NAMALWA (cell line): Measurements from ENCODE around the gene CYB5D1.
"Not testable (repeated sequence)": the region's sequence is repeated elsewhere in the genome, so short reads cannot be mapped to it uniquely, and the experiment has no call there.

Experiments
- DNase-seq: peaks from one replicate; pipeline ENCODE4 v3.0.0-alpha.2; 2015; ENCODE audit warnings: low spot score

CYB5D1 gene

DNA sequence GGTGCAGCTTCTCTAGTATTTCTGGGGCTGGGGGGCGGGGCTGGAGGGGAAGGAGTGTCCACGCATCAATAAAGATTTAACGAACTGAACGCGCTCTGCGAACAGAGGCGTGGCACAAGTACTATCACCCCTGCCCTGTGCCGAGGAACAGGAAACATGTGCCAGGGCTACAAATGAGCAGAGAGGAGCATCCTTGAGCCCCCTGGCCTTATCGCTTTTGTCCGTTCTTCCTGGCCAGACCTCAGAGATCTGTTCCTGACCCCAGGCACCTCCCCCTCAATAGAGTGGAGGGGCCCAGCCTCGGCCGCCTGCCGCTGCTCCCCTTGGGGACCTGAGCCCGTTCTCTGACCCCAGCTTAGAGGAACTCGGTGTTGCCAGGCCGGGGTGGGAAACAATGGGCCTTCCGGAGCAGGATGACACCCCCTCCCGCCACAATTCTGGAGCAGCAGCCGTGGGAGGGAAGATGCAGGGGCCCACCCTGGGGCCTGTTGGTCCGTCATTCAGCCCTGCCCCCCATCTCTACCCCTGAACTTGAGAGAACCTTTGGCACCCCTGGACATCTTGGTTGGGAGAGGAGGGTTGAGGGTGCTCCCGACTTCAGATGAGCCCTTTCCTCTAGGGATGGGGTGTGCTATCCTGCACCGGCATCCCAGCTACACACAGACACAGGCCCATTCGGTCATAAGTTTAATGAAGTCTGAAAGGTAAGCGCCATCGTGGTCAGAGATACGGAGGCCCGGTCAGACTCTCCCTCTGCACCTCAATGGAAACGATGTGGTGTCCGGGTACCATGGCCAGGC, 1.6 kb upstream of the CYB5D1 start:
- DNase-seq = peak; percentile 61

DNA sequence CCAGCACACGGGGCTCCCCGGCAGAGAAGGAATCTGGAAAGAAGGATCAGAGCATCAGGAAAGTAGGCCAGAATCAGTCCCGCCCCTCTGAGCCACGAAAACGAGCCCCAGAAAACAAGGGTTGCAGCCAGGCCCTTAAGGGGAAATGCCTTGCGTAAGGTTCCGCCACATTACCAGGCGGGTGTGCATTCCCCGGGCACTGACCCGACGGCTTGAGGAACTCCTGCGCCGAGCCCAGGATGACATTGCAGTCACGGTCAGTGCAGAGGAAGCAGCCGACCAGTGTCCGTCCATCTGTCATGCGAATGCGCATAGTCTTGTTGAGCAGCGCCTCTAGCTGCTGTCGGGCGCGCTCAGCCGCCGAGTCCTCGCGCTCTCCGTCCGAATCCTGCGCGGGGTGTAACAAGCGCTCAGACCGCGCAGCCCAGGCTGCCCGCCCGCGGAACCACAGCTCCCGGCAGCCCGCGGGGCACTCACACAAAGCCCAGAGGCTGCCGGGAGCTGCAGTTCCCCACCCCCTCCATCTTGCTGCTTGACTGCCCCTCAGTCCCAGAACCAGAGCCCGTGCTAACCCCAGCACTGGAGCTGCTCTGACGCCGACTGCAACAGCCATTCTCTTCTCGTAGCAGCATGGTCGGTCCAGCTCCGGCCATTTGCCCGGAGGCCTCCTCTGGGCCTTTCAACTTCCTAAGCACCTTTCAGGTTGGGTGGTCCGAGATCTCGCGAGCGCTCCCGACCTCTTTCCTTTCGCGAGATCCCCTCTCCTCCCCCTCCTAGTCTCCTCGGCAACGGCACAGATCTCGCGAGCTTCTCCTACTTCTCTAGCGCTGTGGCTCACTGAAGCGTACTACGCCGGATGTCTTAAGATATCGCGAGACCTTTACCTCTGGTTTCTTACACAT, 741 bp upstream of the CYB5D1 start, which contains the start of gene NAA38:
NAA38 (minus strand) TSS at position 749 of the 902 bp plus-strand sequence; CDS start at position 653, 96 bp downstream.
- DNase-seq = peak; percentile 96

DNA sequence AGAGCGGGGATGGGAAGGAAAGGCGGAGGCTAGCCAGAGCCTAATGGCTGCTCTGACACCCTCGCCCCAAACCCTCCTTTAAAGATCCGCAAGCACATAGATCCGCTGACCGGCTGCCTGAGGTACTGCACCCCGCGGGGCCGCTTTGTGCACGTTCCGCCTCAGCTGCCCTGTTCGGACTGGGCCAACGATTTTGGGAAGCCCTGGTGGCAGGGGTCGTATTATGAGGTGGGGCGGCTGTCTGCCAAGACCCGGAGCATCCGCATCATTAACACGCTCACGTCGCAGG, 663 bp downstream of the CYB5D1 start:
- no peak for DNase-seq

DNA sequence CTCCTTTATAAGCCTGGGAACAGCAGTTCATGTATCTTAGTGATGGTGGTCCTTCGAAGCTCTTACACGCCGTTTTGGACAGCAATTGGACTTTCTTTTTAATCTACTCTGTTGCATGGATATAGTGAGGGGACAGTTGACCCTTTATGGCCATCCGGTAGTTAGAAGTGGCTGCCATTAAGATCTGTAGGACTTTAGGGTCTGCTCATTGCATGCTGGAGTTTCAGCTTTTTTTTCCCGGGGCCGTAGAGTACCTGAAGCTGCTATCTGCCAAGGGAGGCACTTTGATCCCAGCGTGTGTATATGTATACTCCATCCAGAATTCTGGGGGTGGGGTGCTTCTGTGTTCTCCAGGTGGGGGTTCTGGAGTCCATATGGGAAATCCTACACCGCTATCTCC, 1.2 kb downstream of the CYB5D1 start:
- DNase-seq = no peak

DNA sequence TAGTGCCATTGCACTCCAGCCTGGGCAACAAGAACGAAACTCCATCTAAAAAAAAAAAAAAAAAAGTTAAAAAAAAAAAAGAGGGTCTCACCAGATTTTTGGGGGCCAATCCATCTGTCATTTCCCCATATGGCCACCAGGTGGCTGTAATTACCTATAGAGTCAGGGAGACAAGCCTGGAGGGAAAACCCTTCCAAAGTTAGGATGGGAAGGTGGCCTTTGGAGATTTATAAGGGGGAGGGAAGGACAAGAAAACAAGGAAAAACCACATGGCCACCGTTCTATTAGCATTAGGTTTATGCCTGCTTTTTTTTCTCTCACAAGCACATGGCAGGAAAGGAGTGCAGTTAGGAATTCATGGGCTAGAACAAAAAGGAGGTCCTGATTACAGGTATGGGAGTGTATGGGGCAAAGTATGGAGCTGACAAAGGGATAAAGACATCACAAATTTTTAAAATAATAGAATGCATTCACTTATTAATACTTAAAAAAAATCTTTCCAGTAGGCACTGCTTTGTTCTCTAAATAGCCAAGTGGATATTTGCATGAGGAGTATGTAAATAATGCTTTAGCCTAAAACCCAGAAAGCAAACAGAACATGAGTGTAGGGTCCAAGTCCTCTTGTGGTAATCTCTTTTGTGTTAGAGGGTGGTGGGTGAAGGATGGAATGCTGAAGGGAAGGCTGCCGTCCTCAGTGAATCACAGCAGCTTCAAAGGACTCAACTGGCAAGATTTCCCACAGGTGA, 5.1 kb downstream of the CYB5D1 start:
- DNase-seq = peak; percentile 51

DNA sequence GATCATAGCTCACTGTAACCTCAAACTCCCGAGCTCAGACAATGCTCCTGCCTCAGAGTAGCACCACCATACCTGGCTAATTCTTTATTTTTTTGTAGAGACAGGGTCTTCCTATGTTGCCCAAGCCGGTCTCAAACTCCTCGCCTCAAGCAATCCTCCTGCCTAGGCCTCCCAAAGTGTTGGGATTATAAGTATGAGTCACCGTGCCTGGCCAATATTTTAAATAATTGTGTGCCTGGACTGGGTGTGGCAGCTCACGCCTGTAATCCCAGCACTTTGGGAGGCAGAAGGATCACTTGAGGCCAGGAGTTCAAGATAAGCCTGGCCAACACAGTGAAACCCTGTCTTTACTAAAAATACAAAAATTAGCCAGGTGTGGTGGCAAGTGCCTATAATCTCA, 6.6 kb downstream of the CYB5D1 start:
- not testable (repeated sequence) for DNase-seq

DNA sequence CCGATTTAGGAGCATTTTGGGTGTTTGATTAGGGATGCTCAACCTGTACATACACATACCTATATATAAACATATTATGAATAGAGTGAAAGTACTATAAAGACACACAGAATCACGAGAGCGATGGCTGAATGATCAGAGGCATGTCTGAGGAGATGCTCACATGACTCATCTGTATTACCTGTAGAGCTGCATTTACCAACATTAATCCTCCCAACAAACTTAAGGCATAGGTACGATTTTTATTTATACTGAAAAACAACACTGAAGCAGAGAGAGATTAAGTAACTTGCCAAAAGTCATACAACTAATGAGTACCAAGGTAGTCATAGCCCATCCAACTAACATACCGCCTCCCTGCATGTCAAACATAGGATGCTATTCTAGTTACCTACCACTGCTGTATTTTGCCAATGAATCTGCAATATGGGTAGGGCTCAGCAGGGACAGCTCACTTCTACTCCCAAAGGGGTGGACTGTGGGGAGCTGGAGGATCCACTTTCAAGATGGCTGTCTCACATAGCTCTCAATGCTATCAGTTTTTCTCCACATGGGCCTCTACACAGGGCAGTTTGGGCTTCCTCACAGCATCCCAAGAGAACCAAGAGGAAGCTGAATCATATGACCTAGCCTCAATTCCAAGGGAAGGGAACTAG, 7.3 kb downstream of the CYB5D1 start:
- DNase-seq = no peak

DNA sequence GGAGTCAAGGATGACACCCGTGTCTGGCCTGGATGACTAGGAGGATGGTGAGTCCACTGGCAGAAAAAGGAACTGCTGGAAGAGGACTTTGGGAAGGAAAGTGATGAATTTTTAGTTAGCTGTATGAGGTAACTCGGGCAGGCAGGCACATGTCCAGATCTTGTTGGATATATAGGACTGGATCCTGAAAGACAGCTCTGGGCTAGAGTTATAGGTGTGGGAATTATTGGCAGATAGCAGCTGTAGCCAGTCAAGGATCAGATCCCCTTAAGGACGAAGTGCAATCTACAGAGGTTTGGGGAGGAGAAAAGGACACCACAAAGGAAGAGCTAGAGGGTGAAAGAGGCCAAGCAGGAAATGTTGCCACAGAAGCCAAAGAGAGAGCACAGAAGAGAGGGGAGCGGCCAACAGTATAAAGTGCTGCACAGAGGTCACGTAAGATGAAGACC, 10.1 kb downstream of the CYB5D1 start:
- DNase-seq = no peak

DNA sequence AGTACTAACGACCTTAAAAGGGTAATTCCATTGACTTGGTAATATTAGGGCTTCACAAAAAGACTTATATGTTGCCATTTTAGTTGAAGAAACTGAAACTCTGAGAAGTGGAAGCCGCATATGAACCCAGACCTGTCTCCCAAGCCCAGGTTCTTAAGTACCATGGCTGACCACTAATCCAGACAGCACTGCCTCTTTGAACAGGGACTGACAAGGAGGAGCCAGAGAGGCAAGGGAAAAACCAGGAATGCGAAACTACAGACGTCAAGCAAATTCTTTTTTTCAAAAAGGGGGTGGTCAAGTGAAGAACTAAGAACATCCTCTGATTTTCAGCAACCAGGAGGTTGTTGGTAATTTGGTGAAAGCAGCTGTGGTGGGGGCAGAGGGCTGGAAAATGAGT, 15.2 kb downstream of the CYB5D1 start:
- no peak for DNase-seq

DNA sequence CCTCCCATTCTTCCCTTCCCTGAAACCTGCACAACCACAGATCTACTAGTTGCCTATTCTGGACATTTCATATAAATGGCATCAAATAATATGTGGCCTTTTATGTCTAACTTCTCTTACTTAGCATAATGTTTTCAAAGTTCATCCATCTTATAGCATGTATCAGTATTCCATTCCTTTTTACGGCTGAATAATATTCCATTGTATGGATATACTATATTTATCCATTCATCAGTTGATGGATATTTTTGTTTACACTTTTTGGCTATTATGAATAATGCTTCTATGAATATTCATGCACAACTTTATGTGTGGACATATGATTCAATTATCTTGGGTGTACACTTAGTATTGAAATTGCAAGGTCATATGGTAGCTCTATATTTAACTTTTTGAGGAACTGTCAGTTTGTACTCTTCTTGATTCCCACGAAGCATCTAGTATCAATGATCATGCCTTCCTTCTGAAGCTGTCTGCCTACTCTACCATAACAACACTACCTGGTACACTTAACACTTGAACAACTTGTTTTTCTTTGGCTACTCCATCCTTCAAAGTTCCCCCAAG, 18.1 kb downstream of the CYB5D1 start:
- no peak for DNase-seq

DNA sequence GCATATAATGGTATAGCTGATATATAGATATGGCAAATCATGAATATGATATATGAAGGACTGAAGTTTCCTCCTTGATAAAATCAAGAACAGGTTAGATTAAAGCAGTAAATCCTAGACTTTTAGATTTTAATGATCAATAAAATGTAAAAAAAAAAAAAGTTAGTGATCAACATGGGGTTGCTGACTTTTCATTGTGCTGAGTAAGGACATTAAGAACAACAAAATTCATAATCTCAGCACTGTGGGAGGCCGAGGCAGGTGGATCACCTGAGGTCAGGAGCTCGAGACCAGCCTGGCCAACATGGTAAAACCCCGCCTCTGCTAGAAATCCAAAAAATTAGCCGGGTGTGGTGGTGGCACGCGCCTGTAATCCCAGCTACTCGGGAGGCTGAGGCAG, 20.4 kb downstream of the CYB5D1 start:
- DNase-seq = no peak

DNA sequence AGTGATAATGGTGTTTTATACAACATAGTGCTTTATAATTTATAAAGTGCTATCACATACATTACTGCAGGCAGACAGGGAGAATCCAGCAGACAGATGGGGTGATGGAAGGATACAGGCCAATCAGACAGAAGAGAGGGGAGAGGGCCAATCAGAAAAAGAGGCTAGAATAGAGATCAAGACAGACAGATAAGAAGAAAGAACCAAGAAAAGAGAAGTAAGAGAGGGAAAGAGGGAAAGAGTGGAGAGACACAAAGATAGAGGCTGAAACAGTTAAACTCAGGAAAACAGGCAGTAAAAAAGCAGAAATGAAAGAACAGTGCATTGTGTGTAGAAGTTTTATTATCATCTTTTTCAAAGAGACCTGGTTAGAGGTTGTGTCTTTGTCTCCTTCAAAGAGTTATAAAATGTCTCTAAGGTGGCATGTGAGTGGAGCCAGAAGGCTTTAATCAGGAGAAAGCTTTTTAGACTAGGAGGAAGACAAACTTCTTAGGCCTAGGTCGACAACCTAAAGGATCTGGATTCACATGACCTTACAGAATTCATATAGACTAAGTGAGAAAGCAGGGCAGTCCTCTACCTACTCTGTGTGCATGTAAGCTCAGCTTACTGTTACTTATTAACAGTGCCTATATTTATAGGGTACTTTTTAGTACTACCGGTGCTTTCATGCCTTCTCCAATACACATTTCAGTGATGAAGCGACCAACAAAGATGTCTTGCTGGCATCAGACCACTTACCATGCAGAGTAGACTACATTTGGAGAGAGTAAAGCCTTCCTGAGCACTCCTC, 22.5 kb downstream of the CYB5D1 start:
- DNase-seq = no peak

DNA sequence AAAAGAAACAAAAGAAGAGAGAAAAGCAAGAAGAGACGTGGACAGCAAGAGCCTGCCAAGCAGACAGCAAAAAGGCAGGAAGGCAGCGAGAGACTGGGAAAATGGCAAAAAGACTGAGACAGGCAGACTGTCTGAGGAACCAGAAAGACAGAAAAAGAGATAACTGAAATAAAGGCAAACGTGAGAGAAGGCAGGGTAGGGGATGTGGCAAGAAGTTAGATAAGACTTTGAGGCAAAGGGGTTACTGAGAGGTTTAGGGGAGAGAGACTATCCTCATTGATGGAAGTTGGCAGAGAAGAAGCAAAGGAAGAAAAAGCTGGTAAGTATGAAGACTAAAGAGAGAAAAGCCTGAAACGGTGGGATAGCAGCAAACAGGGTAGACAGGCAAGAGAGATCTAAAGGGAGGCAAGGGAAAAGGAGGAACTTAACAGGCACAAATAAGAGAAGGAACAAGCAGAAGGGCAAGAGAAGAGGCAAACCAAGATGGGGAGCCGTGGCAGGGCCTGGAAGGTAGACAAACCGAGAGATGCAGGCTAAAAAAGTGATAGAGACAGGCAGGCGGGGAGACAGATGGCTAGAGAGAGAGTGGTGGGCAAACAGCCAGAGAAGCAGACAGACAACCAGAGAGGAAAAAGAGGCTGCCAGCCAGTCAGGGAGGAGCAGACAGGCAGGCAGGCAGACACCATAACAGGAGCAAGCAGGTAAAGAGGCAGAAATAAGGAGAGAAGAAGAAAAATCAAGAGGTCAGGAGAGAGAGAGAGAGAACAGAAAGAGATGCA, 23.7 kb downstream of the CYB5D1 start:
- no peak for DNase-seq

DNA sequence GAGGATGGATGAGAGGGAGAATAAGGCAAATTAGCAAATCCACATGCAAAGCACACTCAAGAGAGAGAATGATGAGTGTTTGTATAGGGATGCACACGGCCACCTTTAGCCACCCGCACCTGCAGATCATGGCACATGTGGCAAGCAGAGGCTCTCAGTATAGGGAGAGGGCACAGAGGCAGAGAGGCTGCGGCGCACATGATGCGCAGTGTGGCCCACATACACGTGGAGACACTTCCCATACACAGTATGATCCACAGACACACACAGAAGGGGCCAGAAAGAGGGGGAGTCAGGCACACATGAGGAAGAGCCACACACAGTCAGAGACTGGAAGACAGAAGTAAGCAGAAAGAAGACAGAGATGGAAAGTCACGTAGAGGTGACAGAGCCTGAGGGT, 24.3 kb downstream of the CYB5D1 start:
- no peak for DNase-seq

DNA sequence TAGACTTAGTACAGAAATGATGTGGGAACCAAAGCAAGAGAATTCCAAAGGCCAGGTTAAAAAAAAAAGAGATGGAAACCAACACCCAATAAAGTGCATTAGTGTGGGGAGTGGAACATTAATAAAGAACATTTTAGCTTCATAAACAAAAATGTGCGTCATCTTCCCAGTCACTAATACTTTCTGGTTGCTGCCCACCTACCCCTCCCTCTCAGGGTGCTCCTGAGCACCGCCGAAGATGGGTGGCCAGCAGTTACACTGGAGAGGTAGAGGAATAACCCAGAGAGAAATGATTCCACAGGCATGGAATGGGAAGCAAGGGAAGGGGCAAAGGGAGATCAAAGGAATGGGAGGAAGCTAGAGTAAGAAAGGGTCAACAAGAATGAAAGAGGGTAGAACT, 24.8 kb downstream of the CYB5D1 start:
- no peak for DNase-seq

DNA sequence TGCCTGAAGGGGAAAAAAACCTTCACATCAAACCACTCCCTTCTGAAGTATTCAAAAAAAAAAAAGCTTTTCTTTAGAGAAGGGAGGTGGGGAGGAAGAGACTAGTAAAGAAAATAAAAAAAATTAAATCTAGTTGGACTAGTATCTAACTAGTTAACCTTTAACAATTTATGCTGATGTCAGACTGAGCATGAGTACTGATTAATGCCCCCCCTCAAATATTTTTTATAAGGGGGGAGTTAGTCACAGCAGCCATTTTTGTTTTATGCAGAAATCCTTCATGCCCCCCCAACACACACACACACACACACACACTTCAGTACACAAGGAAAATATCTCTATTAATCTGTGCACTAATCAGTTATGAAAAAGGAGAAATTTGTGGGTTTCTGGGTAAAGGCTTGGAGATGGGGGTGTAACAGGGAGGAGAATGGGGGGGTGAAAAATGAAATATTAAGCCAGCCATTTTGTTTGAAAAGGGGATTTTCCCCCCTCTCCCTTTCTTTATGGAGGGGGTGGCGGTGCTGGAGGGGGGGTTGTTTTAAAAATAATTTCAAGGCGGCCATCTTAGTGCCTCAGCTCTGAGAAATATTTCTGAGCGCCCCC, 26.1 kb downstream of the CYB5D1 start:
- peak; percentile 24 for DNase-seq

DNA sequence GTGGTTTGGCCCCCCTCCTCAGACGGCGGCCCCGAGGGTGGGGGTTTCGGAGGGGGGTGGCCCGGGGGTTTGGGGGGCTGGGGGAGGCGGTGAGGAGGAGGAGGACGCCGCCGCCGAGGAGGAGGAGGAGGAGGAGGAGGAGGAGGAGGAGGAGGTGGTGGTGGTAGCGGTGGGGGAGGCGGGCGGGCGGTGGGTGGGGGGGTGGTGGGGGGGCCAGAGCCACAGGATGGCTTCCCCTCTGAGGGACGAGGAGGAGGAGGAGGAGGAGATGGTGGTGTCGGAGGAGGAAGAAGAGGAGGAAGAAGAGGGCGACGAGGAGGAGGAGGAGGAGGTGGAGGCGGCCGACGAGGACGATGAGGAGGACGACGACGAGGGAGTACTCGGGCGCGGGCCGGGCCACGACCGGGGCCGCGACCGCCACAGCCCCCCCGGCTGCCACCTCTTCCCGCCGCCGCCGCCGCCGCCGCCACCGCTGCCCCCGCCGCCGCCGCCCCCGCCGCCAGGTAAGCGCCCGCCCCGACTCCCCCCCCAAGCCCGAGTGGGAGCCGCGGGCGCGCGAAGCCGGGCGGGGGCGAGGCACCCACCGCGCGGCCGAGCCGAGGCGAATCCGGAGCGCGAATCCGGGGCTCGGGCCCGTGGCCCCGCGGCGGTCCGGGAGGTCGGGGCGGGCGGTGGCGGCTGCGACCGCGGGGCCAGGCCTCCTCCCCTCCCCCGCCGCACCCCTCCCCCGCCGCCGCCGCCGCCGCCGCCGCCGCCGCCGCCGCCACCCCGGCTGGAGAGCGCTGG, 27.0 kb downstream of the CYB5D1 start:
- peak; percentile 11 for DNase-seq

DNA sequence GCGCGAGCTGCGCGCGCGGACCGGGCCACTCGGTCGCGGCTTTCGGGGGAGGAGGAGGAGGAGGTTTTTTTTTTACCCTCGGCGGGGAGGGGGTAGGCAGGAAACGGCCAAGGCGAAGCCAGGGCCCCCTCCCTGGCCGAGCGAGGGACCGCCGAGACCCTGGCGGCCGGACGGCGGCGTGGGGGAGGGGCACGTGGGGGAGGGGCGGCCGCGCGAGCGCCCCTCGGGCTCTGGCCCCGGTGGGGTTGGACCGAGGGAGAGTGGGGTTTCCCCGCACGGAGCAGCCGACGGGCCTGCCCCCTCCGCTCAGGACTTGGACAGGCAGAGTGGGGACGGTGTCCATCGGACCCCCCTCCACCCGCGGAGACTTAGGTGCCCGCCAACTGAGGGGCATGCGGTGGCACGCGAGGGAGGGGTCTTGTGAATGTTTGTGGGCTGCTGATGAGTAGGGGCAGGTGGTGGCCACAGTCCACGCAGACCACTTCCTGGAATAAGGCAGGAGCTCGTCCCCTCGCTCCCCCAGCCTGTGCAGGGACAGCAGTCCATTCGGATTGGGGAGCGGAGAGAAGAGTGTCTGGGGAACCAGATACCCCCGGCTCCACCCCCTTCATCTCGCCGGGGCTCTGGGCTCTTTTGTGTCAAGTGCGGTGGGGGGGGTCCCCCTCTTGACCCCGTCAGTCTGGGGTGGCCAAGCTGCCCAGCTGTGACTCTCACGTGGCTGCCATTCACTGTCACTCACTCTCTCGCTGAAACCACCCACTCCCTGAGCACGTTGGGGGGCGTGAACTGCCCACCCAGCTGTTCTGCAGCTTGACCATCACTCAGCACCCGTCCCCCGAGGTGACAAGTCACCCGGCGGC, 27.8 kb downstream of the CYB5D1 start:
- peak; percentile 38 for DNase-seq
